Keratinocyte (primary cell): ENCODE results near the gene PSAPL1. TPM values are rescaled to one million over a fixed set of nuclear protein-coding genes. Genes with fewer than 3 reads are reported as not detected.

Experiments
- DNase-seq: peaks from one replicate; pipeline ENCODE4 v3.0.0-alpha.2; 2011; ENCODE audit warnings: low read depth, missing footprints, low spot score
- FAIRE-seq: peaks from 2 replicates; lab custom pipeline; 2011; peaks lifted over from hg19 to GRCh38; lab: Jason Lieb, UNC
- H2AFZ ChIP-seq: 2 replicates; pipeline ENCODE4 v1.6.0; 2012; ENCODE audit warnings: low read length, control low read depth, inconsistent platforms; ENCODE audit not compliant: control insufficient read depth
- H3K27ac ChIP-seq: 2 replicates; pipeline ENCODE4 v1.5.1; 2011; ENCODE audit warnings: low read length; ENCODE audit not compliant: control insufficient read depth, insufficient read depth
- H3K27me3 ChIP-seq: 3 replicates; pipeline ENCODE4 v1.6.0; 2011; ENCODE audit warnings: low read length; ENCODE audit not compliant: control insufficient read depth, insufficient read depth; ENCODE audit errors: extremely low read depth
- H3K36me3 ChIP-seq, 2 experiments: 2 replicates in 1 of 2; 3 replicates in 1 of 2; pipeline ENCODE4 v1.5.1; 2011; ENCODE audit warnings: low read length in 2 of 2, mild to moderate bottlenecking in 1 of 2; ENCODE audit not compliant: control insufficient read depth in 2 of 2, insufficient read depth in 2 of 2; ENCODE audit errors: extremely low read depth in 1 of 2
- H3K4me1 ChIP-seq: 3 replicates; pipeline ENCODE4 v1.5.1; 2011; ENCODE audit warnings: low read length; ENCODE audit not compliant: control insufficient read depth, insufficient read depth; ENCODE audit errors: extremely low read depth
- H3K4me2 ChIP-seq: 3 replicates; pipeline ENCODE4 v1.6.0; 2011; ENCODE audit warnings: low read depth, low read length; ENCODE audit not compliant: control insufficient read depth, insufficient read depth; ENCODE audit errors: extremely low read depth
- H3K4me3 ChIP-seq, 3 experiments: fragments of 200-600 bp in 1 of 3; sonication (generic) in 1 of 3; 2 replicates in 2 of 3; 3 replicates in 1 of 3; pipeline ENCODE4 v1.5.1; 2011 to 2016; ENCODE audit warnings: low read length in 3 of 3, mild to moderate bottlenecking in 3 of 3, control low read depth in 2 of 3, inconsistent platforms in 1 of 3, low read depth in 1 of 3, mixed read lengths in 1 of 3, mixed run types in 1 of 3, moderate library complexity in 1 of 3; ENCODE audit not compliant: control insufficient read depth in 2 of 3, insufficient read depth in 2 of 3; ENCODE audit errors: extremely low read depth in 1 of 3
- H3K79me2 ChIP-seq: 2 replicates; pipeline ENCODE4 v1.6.0; 2012; ENCODE audit warnings: low read length; ENCODE audit not compliant: control insufficient read depth, insufficient read depth
- H3K9ac ChIP-seq: 3 replicates; pipeline ENCODE4 v1.6.0; 2011; ENCODE audit warnings: low read length; ENCODE audit not compliant: control insufficient read depth, insufficient read depth; ENCODE audit errors: extremely low read depth
- H3K9me1 ChIP-seq: 3 replicates; pipeline ENCODE4 v1.6.0; 2011; ENCODE audit warnings: low read length; ENCODE audit not compliant: control insufficient read depth, insufficient read depth; ENCODE audit errors: extremely low read depth
- H3K9me3 ChIP-seq: 2 replicates; pipeline ENCODE4 v1.5.1; 2012; ENCODE audit warnings: low read depth, low read length; ENCODE audit not compliant: control insufficient read depth
- H4K20me1 ChIP-seq: 3 replicates; pipeline ENCODE4 v1.6.0; 2011; ENCODE audit warnings: low read length; ENCODE audit not compliant: control insufficient read depth, insufficient read depth; ENCODE audit errors: extremely low read depth
- CTCF ChIP-seq, 3 experiments: IDR thresholded peaks in 1 of 3; conservative IDR thresholded peaks in 1 of 3; optimal IDR thresholded peaks in 1 of 3; 2 replicates in 2 of 3; 3 replicates in 1 of 3; pipeline versions ENCODE3 to v1.5.1; 2011; ENCODE audit warnings: low read length in 3 of 3, mild to moderate bottlenecking in 3 of 3, moderate library complexity in 2 of 3, control low read depth in 1 of 3, inconsistent platforms in 1 of 3; ENCODE audit not compliant: insufficient read depth in 2 of 3; ENCODE audit errors: extremely low read depth in 1 of 3
- EZH2 ChIP-seq: IDR thresholded peaks from one replicate; pipeline ENCODE4 v1.6.1; 2012; ENCODE audit warnings: inconsistent platforms, mild to moderate bottlenecking, low read length, moderate library complexity
- dilution Hi-C: fragments of 300-500 bp; cut with MboI; formaldehyde crosslinking; loops from one replicate; pipeline ENCODE4 v1.7.0; 2020; ENCODE audit warnings: low sequenced_read_pairs; ENCODE audit not compliant: extremely low pct_ligation_motif_present
- polyA plus RNA-seq, 5 experiments: library from polyadenylated mRNA; depleted of rRNA in 3 of 5; stranded (reverse) in 3 of 5; stranded (forward) in 1 of 5; unstranded in 1 of 5; fragments of >200 nt; gene quantifications; 1 replicate in 1 of 5; 2 replicates in 3 of 5; 3 replicates in 1 of 5; pipeline versions ENCODE4 v1.2.1 to v1.2.3, GENCODE V29; 2011 to 2012; ENCODE audit warnings: missing spikeins in 2 of 5, low read depth in 1 of 5, low replicate concordance in 1 of 5

PSAPL1 gene
- polyA plus RNA-seq, 1 donor (not counting 4 experiments of a cell fraction or from before 2014, with no cell fraction given), result 0.03 TPM

GRCh38 chr4:7436256-7436655, 1.5 kb upstream of the PSAPL1 start:
- FAIRE-seq, result no peak
- H3K4me2 ChIP-seq, result no peak overlapping the region
- H3K9me1 ChIP-seq, result no peaks in the 10 kb centered on the region

GRCh38 chr4:7435471-7436061, 836 bp upstream of the PSAPL1 start:
- Histone ChIP-seq H3K4me1 (peaks cover 9% of the 10 kb centered on the region), H3K9me1 (no peaks in the 10 kb centered on the region), H3K27ac (no peak overlapping the region), H3K4me2 (no peak overlapping the region), H3K4me3 (no peak overlapping the region), H3K36me3 (no peaks in the 10 kb centered on the region), H3K9me3 (no peaks in the 10 kb centered on the region), H3K79me2 (no peaks in the 10 kb centered on the region), H3K9ac (no peak overlapping the region), H4K20me1 (no peaks in the 10 kb centered on the region), H2AFZ (no peak overlapping the region), H3K27me3 (peaks cover 9% of the 10 kb centered on the region)
- no peak for FAIRE-seq
- DNase-seq, result no peak
- TF ChIP-seq CTCF (optimal IDR thresholded peaks at IDR 0.05 in 1 of 3, IDR thresholded peaks at IDR 0.05 in 1 of 3, conservative IDR thresholded peaks at IDR 0.05 in 1 of 3; ENCODE audit: extremely low read depth in 1 of 3, insufficient read depth in 2 of 3, low read length in 3 of 3) (no peak), EZH2 (no peak)
- dilution Hi-C loops, result no loop called here

More at GRCh38 chr4:7436256-7436655, 1.5 kb upstream of the PSAPL1 start:
- Histone ChIP-seq H3K27me3 (peaks cover 9% of the 10 kb centered on the region), H3K9ac (no peak overlapping the region), H3K79me2 (no peaks in the 10 kb centered on the region), H3K4me1 (peaks cover 7% of the 10 kb centered on the region), H3K9me3 (no peaks in the 10 kb centered on the region), H3K4me3 (no peak overlapping the region), H4K20me1 (no peaks in the 10 kb centered on the region), H2AFZ (no peak overlapping the region), H3K36me3 (no peaks in the 10 kb centered on the region), H3K27ac (no peak overlapping the region)
- DNase-seq, result no peak
- TF ChIP-seq CTCF (optimal IDR thresholded peaks at IDR 0.05 in 1 of 3, IDR thresholded peaks at IDR 0.05 in 1 of 3, conservative IDR thresholded peaks at IDR 0.05 in 1 of 3; ENCODE audit: extremely low read depth in 1 of 3, insufficient read depth in 2 of 3, low read length in 3 of 3) (no peak), EZH2 (no peak)
- dilution Hi-C loops, result no loop called here
